ENCODE measurements around the gene MYL6B.
"Not testable (repeated sequence)": the region's sequence is repeated elsewhere in the genome, so short reads cannot be mapped to it uniquely, and the experiment has no call there.

MYL6B gene

DNA sequence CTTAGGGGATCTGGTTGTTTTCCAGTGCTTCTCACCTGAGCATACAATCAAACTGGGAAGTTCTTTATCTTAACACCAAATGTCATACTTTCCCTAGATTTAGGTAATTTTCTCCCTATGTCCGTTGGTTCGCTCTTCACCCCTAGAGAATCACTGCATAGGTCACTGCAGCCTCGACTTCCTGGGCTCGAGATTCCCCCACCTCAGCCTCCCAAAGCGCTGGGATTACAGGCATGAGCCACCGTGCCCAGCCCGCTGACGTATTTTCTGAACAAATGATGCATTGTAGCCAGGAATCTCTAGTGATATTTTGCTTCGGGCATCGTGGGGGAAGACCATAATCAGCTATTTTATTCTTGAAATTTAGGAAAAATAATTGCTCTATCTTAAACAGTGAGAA lies 37.1 kb upstream of the MYL6B start:
- TF ChIP-seq CTCF (IDR thresholded peaks at IDR 0.05; ENCODE audit: low read depth, low read length), result no peak
- no peak for TF ChIP-seq POLR2A (IDR thresholded peaks at IDR 0.05; ENCODE audit: extremely low read depth, insufficient read length)
- TF ChIP-seq, protein P1, sequence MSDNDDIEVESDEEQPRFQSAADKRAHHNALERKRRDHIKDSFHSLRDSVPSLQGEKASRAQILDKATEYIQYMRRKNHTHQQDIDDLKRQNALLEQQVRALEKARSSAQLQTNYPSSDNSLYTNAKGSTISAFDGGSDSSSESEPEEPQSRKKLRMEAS (IDR thresholded peaks at IDR 0.05; ENCODE audit: low read depth, low read length), result no peak
- no peak for TF ChIP-seq MYC (IDR thresholded peaks at IDR 0.05; ENCODE audit: low read depth, low read length)
- peak overlapping the region; percentile 86 for H3K4me3 ChIP-seq (ENCODE audit: low read depth, low read length)
- no peak for DNase-seq (ENCODE audit: low read depth)

- peak within 1 kb of the TSS; percentile 86 for H3K4me3 ChIP-seq (ENCODE audit: low read depth, low read length)
- DNase-seq (ENCODE audit: low read depth), result peak; percentile 95
- TF ChIP-seq MYC (IDR thresholded peaks at IDR 0.05; ENCODE audit: low read depth, low read length) (peak; percentile 92), POLR2A (IDR thresholded peaks at IDR 0.05; ENCODE audit: extremely low read depth, insufficient read length) (peak; percentile 99), CTCF (IDR thresholded peaks at IDR 0.05; ENCODE audit: low read depth, low read length) (no peak)
- TF ChIP-seq, protein P1 (IDR thresholded peaks at IDR 0.05; ENCODE audit: low read depth, low read length), result peak; percentile 58; the same call in 1 of the 2 replicates
Measured at GRCh38 chr12:56116267-56117081, 35.9 kb upstream of the MYL6B start, which contains the start of gene RPL41. RPL41 (plus strand) TSS chr12:56116633.

DNA sequence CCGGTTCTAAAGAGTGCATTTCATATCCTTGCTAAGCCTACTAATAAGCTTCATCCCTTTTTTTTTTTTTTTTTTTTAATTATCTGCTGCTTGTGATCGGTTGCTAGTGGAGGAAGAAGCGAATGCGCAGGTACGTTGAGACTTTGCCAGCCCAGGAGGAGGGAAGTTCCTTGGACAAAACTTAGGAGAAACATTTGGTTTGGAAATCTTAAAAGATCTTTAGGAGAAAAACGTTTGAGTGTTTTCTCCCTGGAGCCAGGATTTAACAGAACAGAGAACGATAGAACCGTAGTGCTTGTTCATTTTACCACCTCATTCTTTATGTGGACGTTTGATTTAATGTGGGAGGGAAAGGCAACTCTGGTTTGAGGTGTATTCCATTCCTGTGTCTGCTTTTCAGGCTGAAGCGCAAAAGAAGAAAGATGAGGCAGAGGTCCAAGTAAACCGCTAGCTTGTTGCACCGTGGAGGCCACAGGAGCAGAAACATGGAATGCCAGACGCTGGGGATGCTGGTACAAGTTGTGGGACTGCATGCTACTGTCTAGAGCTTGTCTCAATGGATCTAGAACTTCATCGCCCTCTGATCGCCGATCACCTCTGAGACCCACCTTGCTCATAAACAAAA lies 35.2 kb upstream of the MYL6B start:
- H3K4me3 ChIP-seq (ENCODE audit: low read depth, low read length), result peak overlapping the region; percentile 86
- DNase-seq (ENCODE audit: low read depth), result not testable (repeated sequence)

DNA sequence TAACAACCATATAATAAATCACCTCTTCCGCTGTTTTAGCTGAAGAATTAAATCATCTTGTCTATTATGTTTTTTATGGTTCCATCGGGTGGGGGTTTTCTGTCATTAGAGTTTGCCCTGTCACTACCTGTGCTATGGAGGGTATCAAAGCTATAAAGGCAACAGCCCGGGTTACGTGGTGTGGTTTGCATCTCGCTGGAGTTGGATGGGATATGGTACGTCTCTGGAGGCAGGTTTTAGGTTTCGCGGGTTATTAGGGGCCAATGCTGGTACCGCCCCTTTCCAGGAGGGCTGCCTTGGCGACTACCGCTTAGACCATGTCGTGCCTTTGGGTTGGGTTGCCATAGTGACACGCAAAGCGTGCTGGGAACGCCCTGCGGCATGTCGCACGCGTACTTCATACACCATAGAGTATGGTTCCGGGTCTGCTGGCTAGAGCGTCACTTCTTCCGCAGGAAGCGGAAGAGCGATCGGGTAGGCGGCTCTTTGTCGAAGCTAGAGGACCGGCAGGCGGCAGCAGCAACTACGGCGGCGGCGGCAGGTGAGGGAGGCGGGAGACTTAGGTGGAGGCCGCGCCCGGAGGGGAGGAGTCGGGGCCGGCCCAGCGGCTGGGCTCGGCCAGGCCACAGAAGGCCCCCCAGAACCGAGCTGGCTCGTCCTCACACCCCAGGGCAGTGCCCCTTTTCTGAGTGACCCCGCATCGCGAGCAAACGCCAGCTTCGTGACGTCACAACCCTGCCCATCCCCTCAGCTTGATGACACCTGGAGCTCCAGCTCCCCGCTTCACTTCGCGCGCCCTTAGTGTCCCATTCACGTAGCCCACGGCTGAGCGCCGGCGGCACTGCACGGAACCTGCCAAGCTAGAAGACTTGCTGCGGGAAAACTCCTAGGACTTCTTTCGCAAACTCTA lies 34.4 kb upstream of the MYL6B start, which contains the start of gene ZC3H10:
Gene ZC3H10 (plus strand): TSS at position 489 of the 910 bp plus-strand sequence. CDS start 2,297 bp downstream, outside the sequence.
- peak; percentile 100 for DNase-seq (ENCODE audit: low read depth)
- peak within 1 kb of the TSS; percentile 86 for H3K4me3 ChIP-seq (ENCODE audit: low read depth, low read length)
- TF ChIP-seq POLR2A (IDR thresholded peaks at IDR 0.05; ENCODE audit: extremely low read depth, insufficient read length) (peak; percentile 98), MYC (IDR thresholded peaks at IDR 0.05; ENCODE audit: low read depth, low read length) (peak; percentile 98), CTCF (IDR thresholded peaks at IDR 0.05; ENCODE audit: low read depth, low read length) (no peak)
- TF ChIP-seq, protein P1 (IDR thresholded peaks at IDR 0.05; ENCODE audit: low read depth, low read length), result peak; percentile 94

- H3K4me3 ChIP-seq (ENCODE audit: low read depth, low read length), result peak overlapping the region; percentile 71
- TF ChIP-seq MYC (IDR thresholded peaks at IDR 0.05; ENCODE audit: low read depth, low read length) (no peak), CTCF (IDR thresholded peaks at IDR 0.05; ENCODE audit: low read depth, low read length) (no peak), POLR2A (IDR thresholded peaks at IDR 0.05; ENCODE audit: extremely low read depth, insufficient read length) (no peak)
- TF ChIP-seq, protein P1 (IDR thresholded peaks at IDR 0.05; ENCODE audit: low read depth, low read length), result no peak
- no peak for DNase-seq (ENCODE audit: low read depth)
Measured at GRCh38 chr12:56118688-56119357, 33.6 kb upstream of the MYL6B start.

Data from NB4 (cell line).